Peyer's patch (tissue), 4 donors: ENCODE measurements around the gene PSMB2.

ENCODE experiments used
- POLR2A ChIP-seq, 2 donors: fragments of 450-650 bp; IDR thresholded peaks; one replicate each; pipeline ENCODE4 v1.5.1; 2017; ENCODE audit warnings: antibody characterized with exemption in 2 of 2, mild to moderate bottlenecking in 2 of 2, moderate library complexity in 2 of 2
- TF ChIP-seq, protein P1 (sequence below), 6 experiments: fragments of 450-650 bp in 4 of 6; fragments of 200-600 bp in 2 of 6; sonication (generic) in 1 of 6; IDR thresholded peaks; one replicate each; pipeline ENCODE4 v1.5.1; 2017 to 2019; ENCODE audit warnings: antibody characterized with exemption in 6 of 6, mild to moderate bottlenecking in 3 of 6, moderate library complexity in 1 of 6

DNA sequence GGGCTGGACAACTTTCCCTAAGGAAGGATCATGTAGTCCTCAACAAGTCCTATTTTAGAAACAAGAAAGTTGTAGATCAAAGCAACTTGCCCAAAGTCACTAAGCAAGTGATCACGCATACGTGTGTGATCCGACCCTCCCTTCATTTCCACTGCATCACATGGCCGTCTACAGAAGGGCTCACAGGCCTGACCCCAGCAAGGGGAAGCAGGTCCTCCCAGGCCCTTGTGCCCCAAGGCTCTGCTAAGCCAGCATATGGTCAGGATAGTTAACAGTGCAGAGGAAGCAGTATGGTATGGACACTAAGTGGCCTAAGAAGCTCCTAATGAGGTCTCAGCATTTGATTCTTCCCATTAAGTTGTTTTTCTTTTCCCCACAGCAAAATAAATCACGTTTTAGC lies 43.5 kb downstream of the PSMB2 start:
- TF ChIP-seq, protein P1, sequence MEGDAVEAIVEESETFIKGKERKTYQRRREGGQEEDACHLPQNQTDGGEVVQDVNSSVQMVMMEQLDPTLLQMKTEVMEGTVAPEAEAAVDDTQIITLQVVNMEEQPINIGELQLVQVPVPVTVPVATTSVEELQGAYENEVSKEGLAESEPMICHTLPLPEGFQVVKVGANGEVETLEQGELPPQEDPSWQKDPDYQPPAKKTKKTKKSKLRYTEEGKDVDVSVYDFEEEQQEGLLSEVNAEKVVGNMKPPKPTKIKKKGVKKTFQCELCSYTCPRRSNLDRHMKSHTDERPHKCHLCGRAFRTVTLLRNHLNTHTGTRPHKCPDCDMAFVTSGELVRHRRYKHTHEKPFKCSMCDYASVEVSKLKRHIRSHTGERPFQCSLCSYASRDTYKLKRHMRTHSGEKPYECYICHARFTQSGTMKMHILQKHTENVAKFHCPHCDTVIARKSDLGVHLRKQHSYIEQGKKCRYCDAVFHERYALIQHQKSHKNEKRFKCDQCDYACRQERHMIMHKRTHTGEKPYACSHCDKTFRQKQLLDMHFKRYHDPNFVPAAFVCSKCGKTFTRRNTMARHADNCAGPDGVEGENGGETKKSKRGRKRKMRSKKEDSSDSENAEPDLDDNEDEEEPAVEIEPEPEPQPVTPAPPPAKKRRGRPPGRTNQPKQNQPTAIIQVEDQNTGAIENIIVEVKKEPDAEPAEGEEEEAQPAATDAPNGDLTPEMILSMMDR (IDR thresholded peaks at IDR 0.05), result no peak
- TF ChIP-seq POLR2A (IDR thresholded peaks at IDR 0.05), result no peak
